ENCODE results near the gene PRCC.

DNA sequence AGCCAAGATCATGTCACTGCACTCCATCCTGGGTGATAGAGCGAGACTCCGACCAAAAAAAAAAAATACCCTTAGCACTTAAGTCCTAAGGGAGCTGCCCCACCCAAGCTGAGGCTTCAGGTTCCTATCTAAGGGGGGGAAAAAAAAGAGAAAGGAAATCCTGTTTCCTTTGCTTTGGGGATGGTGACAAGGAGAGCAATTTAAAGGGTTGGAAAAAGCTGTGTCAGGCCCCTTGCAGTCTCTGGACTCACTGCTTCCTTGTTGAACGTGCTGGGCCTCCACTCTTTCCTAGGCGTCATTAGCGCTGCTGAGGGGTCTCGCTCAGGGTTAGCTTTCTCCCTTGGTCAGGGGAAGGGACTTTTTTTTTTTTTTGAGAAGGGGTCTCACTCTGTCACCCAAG, 18.1 kb downstream of the PRCC start:
- no peak for TF ChIP-seq ZNF274 (IDR thresholded peaks at IDR 0.05; ENCODE audit: low read depth, low read length)
- no peak for TF ChIP-seq YY1 (IDR thresholded peaks at IDR 0.05; ENCODE audit: insufficient read depth, insufficient read length)
